Measurements from ENCODE around the gene DSTN.

DNA sequence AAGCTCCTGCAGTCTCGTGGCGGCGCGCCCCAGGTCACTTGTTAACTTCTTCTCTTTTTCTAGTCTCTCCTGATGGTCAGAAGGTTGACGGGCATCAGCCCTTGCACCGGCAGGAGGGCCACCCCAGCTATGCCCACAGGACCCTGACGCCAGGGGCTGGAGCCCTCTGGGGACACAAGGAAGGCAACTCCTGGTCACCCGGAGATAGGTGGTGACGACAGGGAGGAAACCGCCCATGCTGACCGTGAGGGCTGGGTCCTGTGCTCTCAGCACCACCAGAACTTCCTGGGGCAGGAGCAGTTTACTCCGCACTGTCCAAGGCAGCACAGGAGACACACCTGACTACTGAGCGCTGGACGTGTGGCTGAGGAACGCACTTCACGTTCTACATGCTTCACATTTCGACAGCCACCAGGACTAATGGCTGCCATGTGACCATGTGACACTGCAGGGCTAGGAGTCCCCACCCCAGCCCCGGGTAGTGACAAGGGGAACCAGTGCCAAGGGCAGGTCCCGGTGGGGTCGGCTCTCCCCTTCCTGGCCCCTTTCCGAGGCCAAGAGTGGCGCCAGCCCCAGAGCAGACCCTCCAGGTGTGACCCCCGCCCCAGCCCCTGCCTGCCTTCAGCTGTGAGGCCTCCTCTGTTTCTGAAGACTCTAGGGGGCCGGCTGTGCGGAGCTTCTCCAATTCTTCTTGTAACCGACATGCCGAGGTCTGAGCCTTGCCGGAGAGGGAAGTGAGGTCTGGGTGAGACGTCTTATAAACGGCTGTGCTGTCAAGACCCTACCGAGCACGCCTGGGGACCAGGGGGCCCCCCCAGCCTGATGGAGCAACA lies 45.2 kb downstream of the DSTN start:
- TF ChIP-seq, protein P1, sequence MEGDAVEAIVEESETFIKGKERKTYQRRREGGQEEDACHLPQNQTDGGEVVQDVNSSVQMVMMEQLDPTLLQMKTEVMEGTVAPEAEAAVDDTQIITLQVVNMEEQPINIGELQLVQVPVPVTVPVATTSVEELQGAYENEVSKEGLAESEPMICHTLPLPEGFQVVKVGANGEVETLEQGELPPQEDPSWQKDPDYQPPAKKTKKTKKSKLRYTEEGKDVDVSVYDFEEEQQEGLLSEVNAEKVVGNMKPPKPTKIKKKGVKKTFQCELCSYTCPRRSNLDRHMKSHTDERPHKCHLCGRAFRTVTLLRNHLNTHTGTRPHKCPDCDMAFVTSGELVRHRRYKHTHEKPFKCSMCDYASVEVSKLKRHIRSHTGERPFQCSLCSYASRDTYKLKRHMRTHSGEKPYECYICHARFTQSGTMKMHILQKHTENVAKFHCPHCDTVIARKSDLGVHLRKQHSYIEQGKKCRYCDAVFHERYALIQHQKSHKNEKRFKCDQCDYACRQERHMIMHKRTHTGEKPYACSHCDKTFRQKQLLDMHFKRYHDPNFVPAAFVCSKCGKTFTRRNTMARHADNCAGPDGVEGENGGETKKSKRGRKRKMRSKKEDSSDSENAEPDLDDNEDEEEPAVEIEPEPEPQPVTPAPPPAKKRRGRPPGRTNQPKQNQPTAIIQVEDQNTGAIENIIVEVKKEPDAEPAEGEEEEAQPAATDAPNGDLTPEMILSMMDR (IDR thresholded peaks at IDR 0.05): no peak
- TF ChIP-seq EZH2 (IDR thresholded peaks at IDR 0.05; ENCODE audit: borderline replicate concordance, insufficient read depth, low read depth, low read length, poor library complexity, severe bottlenecking): no peak

Measured in B cell (primary cell).